GM11168 (cell line): ENCODE measurements around the gene CCND2.

ENCODE experiments used
- in situ Hi-C: fragments of 300-500 bp; cut with MboI; formaldehyde crosslinking; loops from one replicate; pipeline ENCODE4 v1.12.0; 2022; ENCODE audit warnings: low sequenced_read_pairs; ENCODE audit not compliant: unreplicated experiment

The CCND2 gene

GRCh38 chr12:4320853-4321701 lies 47.5 kb downstream of the CCND2 start, which contains the start of gene TIGAR:
Gene TIGAR, plus strand, starts transcription at chr12:4321213. Its CDS starts 59 bp downstream, at chr12:4321272.
- in situ Hi-C loops = no loop called here

GRCh38 chr12:4322726-4323125 lies 49.2 kb downstream of the CCND2 start:
- in situ Hi-C loops = no loop called here
